BE2C (cell line): ENCODE measurements around the gene DOLPP1.
"Not testable (repeated sequence)": the region's sequence is repeated elsewhere in the genome, so short reads cannot be mapped to it uniquely, and the experiment has no call there.

Experiments
- DNase-seq: peaks from one replicate; pipeline ENCODE4 v3.0.0-alpha.2; 2020
- H3K27me3 ChIP-seq: fragments of 250-450 bp; sonication (Bioruptor Pico); 2 replicates; pipeline ENCODE4 v1.5.1; 2020; ENCODE audit warnings: mild to moderate bottlenecking
- H3K36me3 ChIP-seq: fragments of 250-450 bp; sonication (Bioruptor Pico); 2 replicates; pipeline ENCODE4 v1.5.1; 2020; ENCODE audit warnings: mild to moderate bottlenecking
- H3K4me1 ChIP-seq: fragments of 250-450 bp; sonication (Bioruptor Pico); 2 replicates; pipeline ENCODE4 v1.5.1; 2020
- H3K4me3 ChIP-seq: 2 replicates; pipeline ENCODE4 v1.5.1; 2011; ENCODE audit warnings: low read depth, low read length
- H3K9me3 ChIP-seq: fragments of 250-450 bp; sonication (Bioruptor Pico); 2 replicates; pipeline ENCODE4 v1.5.1; 2020
- CTCF ChIP-seq: IDR thresholded peaks from 2 replicates; pipeline ENCODE4 v1.5.1; 2012; ENCODE audit warnings: mild to moderate bottlenecking, low read depth, low read length

Gene DOLPP1

GRCh38 chr9:129109952-129110739 is 29.2 kb downstream of the DOLPP1 start:
- no peaks in the 10 kb centered on the region for H3K4me1 ChIP-seq
- no peaks in the 10 kb centered on the region for H3K9me3 ChIP-seq
- peak overlapping the region; percentile 76 for H3K4me3 ChIP-seq
- H3K36me3 ChIP-seq = no peaks in the 10 kb centered on the region
- H3K27me3 ChIP-seq = no peaks in the 10 kb centered on the region
- DNase-seq = peak; percentile 31
- TF ChIP-seq CTCF = no peak

- Histone ChIP-seq H3K9me3 (no peaks in the 10 kb centered on the region), H3K4me3 (peak within 1 kb of the TSS; percentile 76), H3K4me1 (no peaks in the 10 kb centered on the region), H3K36me3 (no peaks in the 10 kb centered on the region), H3K27me3 (no peaks in the 10 kb centered on the region)
- TF ChIP-seq CTCF = no peak
- DNase-seq = peak; percentile 100
Observed at GRCh38 chr9:129110740-129111527, 30.0 kb downstream of the DOLPP1 start, which contains the start of the genes CRAT and PTPA. Gene CRAT, minus strand, starts transcription at chr9:129110793. Its CDS starts 284 bp downstream, at chr9:129110509. Gene PTPA, plus strand, starts transcription at chr9:129111415. Its CDS starts 186 bp downstream, at chr9:129111601.

DNA sequence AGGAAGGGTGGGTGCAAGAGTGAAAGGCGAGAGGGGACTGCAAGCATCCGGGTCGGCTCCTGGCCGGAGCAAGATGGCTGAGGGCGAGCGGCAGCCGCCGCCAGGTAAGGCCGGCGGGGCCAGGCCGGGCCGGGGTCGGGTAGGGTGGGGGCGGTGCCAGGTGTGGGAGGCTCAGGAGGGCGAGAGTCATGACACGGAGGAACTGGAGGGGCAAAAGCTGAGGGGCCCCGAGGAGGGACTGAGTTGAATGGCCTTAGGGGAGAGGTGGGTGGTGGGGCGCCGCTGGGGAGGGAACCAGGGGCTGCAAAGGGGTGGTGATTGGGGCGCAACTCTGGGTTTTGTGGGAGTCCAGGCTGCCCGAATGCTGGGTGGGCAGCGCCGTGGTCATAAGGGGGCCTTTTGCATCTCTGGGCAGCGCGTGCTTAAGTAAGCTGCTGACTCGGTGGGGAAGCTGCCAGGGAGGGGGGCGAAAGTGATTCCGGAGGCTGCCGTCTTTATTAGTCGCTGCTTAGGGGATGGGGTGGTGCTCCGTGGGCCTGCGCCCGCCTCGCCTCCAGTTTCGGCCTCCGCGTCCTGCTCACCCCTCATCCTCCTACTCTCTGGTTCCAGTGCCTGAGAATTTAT is 30.7 kb downstream of the DOLPP1 start:
- no peak for TF ChIP-seq CTCF
- Histone ChIP-seq H3K27me3 (no peaks in the 10 kb centered on the region), H3K4me1 (no peaks in the 10 kb centered on the region)

GRCh38 chr9:129112526-129112925 is 31.6 kb downstream of the DOLPP1 start:
- H3K4me3 ChIP-seq = peak overlapping the region; percentile 73
- DNase-seq, H3K27me3 ChIP-seq, H3K36me3 ChIP-seq, H3K9me3 ChIP-seq, H3K4me1 ChIP-seq: not testable (repeated sequence)

More for the DNA sequence above, 30.7 kb downstream of the DOLPP1 start:
- Histone ChIP-seq H3K9me3 (no peaks in the 10 kb centered on the region), H3K36me3 (no peaks in the 10 kb centered on the region), H3K4me3 (peak overlapping the region; percentile 73)
- DNase-seq = peak; percentile 44

- H3K4me3 ChIP-seq = no peak overlapping the region
- no peaks in the 10 kb centered on the region for H3K4me1 ChIP-seq
- H3K27me3 ChIP-seq = no peaks in the 10 kb centered on the region
- no peaks in the 10 kb centered on the region for H3K9me3 ChIP-seq
- H3K36me3 ChIP-seq = no peaks in the 10 kb centered on the region
- no peak for TF ChIP-seq CTCF
- DNase-seq = no peak
Observed at GRCh38 chr9:129113645-129114304, 32.9 kb downstream of the DOLPP1 start.

- DNase-seq = no peak
- no peak for TF ChIP-seq CTCF
- no peak overlapping the region for H3K4me3 ChIP-seq
- peaks cover 22% of the 10 kb centered on the region for H3K36me3 ChIP-seq
- H3K4me1 ChIP-seq = no peaks in the 10 kb centered on the region
- H3K9me3 ChIP-seq = no peaks in the 10 kb centered on the region
- H3K27me3 ChIP-seq = no peaks in the 10 kb centered on the region
Observed at GRCh38 chr9:129118799-129119198, 37.9 kb downstream of the DOLPP1 start.
